Mesenchymal stem cell (in vitro differentiated cells and primary cell): ENCODE results near the gene AMN.
"Not testable (repeated sequence)": the region's sequence is repeated elsewhere in the genome, so short reads cannot be mapped to it uniquely, and the experiment has no call there.

ENCODE experiments used
- DNase-seq: peaks from one replicate; pipeline ENCODE4 v3.0.0-alpha.2; 2013
- H2AFZ ChIP-seq: one replicate; pipeline ENCODE4 v1.6.1; 2013; ENCODE audit warnings: low read depth, mild to moderate bottlenecking, control low read depth, inconsistent platforms, low read length, moderate library complexity
- H2AK5ac ChIP-seq: 2 replicates; pipeline ENCODE4 v1.6.1; 2013; ENCODE audit warnings: low read length, moderate library complexity, mild to moderate bottlenecking, inconsistent platforms; ENCODE audit not compliant: severe bottlenecking
- H2BK120ac ChIP-seq: one replicate; pipeline ENCODE4 v1.6.1; 2013; ENCODE audit warnings: low read depth, mild to moderate bottlenecking, inconsistent platforms, low read length, moderate library complexity
- H2BK12ac ChIP-seq, 2 experiments: one replicate each; pipeline ENCODE4 v1.6.1; 2013; ENCODE audit warnings: inconsistent platforms in 2 of 2, low read length in 2 of 2, mild to moderate bottlenecking in 2 of 2, moderate library complexity in 2 of 2, control low read depth in 1 of 2
- H2BK15ac ChIP-seq: one replicate; pipeline ENCODE4 v1.6.1; 2013; ENCODE audit warnings: mild to moderate bottlenecking, low read depth, inconsistent platforms; ENCODE audit not compliant: poor library complexity, severe bottlenecking
- H2BK5ac ChIP-seq: 2 replicates; pipeline ENCODE4 v1.6.1; 2013; ENCODE audit warnings: low read depth, mild to moderate bottlenecking, low read length, control low read depth, inconsistent platforms; ENCODE audit not compliant: poor library complexity, severe bottlenecking
- H3K14ac ChIP-seq, 2 experiments: one replicate each; pipeline ENCODE4 v1.6.1; 2013; ENCODE audit warnings: inconsistent platforms in 2 of 2, low read length in 2 of 2, control low read depth in 1 of 2, mild to moderate bottlenecking in 1 of 2, moderate library complexity in 1 of 2
- H3K18ac ChIP-seq, 2 experiments: one replicate each; pipeline ENCODE4 v1.6.1; 2013; ENCODE audit warnings: inconsistent platforms in 2 of 2, low read length in 2 of 2, control low read depth in 1 of 2, low read depth in 1 of 2, mild to moderate bottlenecking in 1 of 2
- H3K23ac ChIP-seq, 2 experiments: one replicate each; pipeline ENCODE4 v1.6.1; 2013; ENCODE audit warnings: inconsistent platforms in 2 of 2, low read length in 2 of 2, mild to moderate bottlenecking in 2 of 2, moderate library complexity in 2 of 2, control low read depth in 1 of 2
- H3K27ac ChIP-seq: 2 replicates; pipeline ENCODE4 v1.5.1; 2013; ENCODE audit warnings: mild to moderate bottlenecking, moderate library complexity, low read length, control low read depth, inconsistent platforms; ENCODE audit not compliant: poor library complexity, severe bottlenecking
- H3K27me3 ChIP-seq, 2 experiments: 2 replicates each; pipeline versions ENCODE4 v1.6.1 to v1.7.0; 2013; ENCODE audit warnings: low read length in 2 of 2, mild to moderate bottlenecking in 2 of 2, moderate library complexity in 2 of 2, control low read depth in 1 of 2, inconsistent platforms in 1 of 2; ENCODE audit not compliant: control insufficient read depth in 1 of 2, insufficient read depth in 1 of 2
- H3K36me3 ChIP-seq, 2 experiments: 2 replicates each; pipeline versions ENCODE4 v1.6.1 to v1.7.0; 2013; ENCODE audit warnings: low read length in 2 of 2, control low read depth in 1 of 2, inconsistent platforms in 1 of 2, low read depth in 1 of 2, mild to moderate bottlenecking in 1 of 2; ENCODE audit not compliant: insufficient read depth in 2 of 2, control insufficient read depth in 1 of 2
- H3K4ac ChIP-seq, 2 experiments: one replicate each; pipeline ENCODE4 v1.6.1; 2013; ENCODE audit warnings: inconsistent platforms in 2 of 2, low read length in 2 of 2, mild to moderate bottlenecking in 2 of 2, moderate library complexity in 2 of 2, control low read depth in 1 of 2, low read depth in 1 of 2
- H3K4me1 ChIP-seq: 2 replicates; pipeline ENCODE4 v1.6.1; 2013; ENCODE audit warnings: low read depth, low read length, control low read depth; ENCODE audit not compliant: control insufficient read depth, insufficient read depth
- H3K4me2 ChIP-seq: 2 replicates; pipeline ENCODE4 v1.6.1; 2013; ENCODE audit warnings: low read length, mild to moderate bottlenecking, inconsistent platforms; ENCODE audit not compliant: poor library complexity, severe bottlenecking
- H3K4me3 ChIP-seq, 2 experiments: 2 replicates each; pipeline versions ENCODE4 v1.5.1 to v1.7.0; 2013; ENCODE audit warnings: low read length in 2 of 2, mild to moderate bottlenecking in 2 of 2, control low read depth in 1 of 2, low read depth in 1 of 2; ENCODE audit not compliant: insufficient read depth in 1 of 2
- H3K79me1 ChIP-seq: replicated peaks from 2 replicates; pipeline ENCODE4 v1.6.1; 2013; ENCODE audit warnings: mild to moderate bottlenecking, control low read depth, low read length, inconsistent platforms; ENCODE audit not compliant: poor library complexity, severe bottlenecking
- H3K9ac ChIP-seq: 2 replicates; pipeline ENCODE4 v1.7.0; 2013; ENCODE audit warnings: mild to moderate bottlenecking, low read length, moderate library complexity
- H3K9me3 ChIP-seq: 2 replicates; pipeline ENCODE4 v1.7.0; 2013; ENCODE audit warnings: mild to moderate bottlenecking, low read length; ENCODE audit not compliant: control insufficient read depth
- H4K8ac ChIP-seq: one replicate; pipeline ENCODE4 v1.6.1; 2013; ENCODE audit warnings: inconsistent platforms, mild to moderate bottlenecking, low read length, moderate library complexity
- H4K91ac ChIP-seq: one replicate; pipeline ENCODE4 v1.6.1; 2013; ENCODE audit warnings: mild to moderate bottlenecking, low read length, inconsistent platforms
- WGBS: methylation state at CpG from one replicate; pipeline ENCODE4 v1.1.7; 2013; ENCODE audit warnings: mixed read lengths; 5-methylcytosine and 5-hydroxymethylcytosine counted together

The AMN gene

DNA sequence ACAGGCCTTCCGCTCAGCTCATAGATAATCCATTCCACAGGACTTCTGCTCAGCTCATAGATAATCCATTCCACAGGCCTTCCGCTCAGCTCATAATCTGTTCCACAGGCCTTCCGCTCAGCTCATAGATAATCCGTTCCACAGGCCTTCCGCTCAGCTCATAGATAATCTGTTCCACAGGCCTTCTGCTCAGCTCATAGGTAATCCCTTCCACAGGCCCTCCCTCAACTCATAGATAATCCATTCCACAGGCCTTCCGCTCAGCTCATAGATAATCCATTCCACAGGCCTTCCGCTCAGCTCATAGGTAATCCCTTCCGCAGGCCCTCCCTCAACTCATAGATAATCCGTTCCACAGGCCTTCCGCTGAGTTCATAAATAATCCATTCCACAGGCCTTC, 45.0 kb upstream of the AMN start:
- H3K79me1 ChIP-seq, H3K27ac ChIP-seq, H3K4me1 ChIP-seq, H2BK5ac ChIP-seq, H3K18ac ChIP-seq, H2AFZ ChIP-seq, H3K14ac ChIP-seq, H3K23ac ChIP-seq, H3K9me3 ChIP-seq, H3K4me2 ChIP-seq, H3K27me3 ChIP-seq, DNase-seq, H2AK5ac ChIP-seq, H3K4ac ChIP-seq, H2BK12ac ChIP-seq, H3K4me3 ChIP-seq, H2BK15ac ChIP-seq, H4K91ac ChIP-seq, H3K9ac ChIP-seq, H2BK120ac ChIP-seq, H4K8ac ChIP-seq: not testable (repeated sequence)
- WGBS, result 95% methylated on average over 10 of the region's 10 CpGs
- H3K36me3 ChIP-seq, result peaks cover 31 to 61% of the 10 kb centered on the region in 2 experiments

DNA sequence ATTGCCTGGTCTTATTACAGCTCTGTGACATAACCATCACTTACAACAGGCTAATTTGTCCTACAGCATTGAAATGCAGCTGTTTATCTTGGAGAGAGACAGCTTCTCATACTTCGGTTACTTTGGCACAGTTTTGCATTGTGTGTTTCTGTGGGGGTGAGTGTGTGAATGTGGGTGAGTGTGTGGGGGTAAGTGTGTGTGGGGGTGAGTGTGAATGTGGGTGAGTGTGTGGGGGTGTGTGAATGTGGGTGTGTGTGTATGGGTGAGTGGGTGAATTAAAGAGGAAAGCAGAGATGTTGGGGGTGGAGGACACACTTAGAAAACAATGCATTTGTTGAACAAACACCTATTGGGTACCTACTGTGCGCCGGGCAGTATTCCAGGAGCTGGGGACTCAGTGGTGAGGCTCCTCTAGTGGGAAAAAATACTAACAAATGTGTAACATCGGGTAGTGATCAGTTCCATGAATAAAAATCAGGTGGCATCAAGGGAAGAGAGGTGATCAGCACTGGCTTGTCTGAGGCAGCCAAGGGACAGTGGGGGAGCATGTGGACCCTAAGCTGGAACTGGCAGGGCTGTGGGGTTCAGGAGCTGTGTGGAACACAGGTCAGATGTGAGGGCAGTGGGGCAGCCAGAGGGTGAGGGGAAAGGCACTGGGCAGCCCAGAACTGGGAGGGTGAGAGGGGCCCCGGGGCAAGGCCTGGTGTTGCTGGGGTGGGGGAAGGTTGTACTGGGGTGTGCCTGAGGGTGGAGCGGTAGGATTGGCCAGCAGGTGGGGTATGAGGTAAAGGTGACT, 44.1 kb upstream of the AMN start:
- H3K14ac ChIP-seq, result no peak overlapping the region
- H3K4me1 ChIP-seq, result peaks cover 2% of the 10 kb centered on the region
- H3K27ac ChIP-seq, result no peak overlapping the region
- H3K9me3 ChIP-seq, result no peaks in the 10 kb centered on the region
- H3K9ac ChIP-seq, result no peak overlapping the region
- peak overlapping the region in 1 of 2 experiments; percentile 21 for H3K18ac ChIP-seq
- no peak overlapping the region for H2BK5ac ChIP-seq
- H3K4ac ChIP-seq, result no peak overlapping the region
- H4K91ac ChIP-seq, result no peak overlapping the region
- H3K23ac ChIP-seq, result no peak overlapping the region
- no peak overlapping the region for H4K8ac ChIP-seq
- no peak for DNase-seq
- H2BK120ac ChIP-seq, result no peak overlapping the region
- no peak overlapping the region for H2AK5ac ChIP-seq
- no peak overlapping the region for H2BK12ac ChIP-seq
- peaks cover 26 to 63% of the 10 kb centered on the region in 2 experiments for H3K36me3 ChIP-seq
- H3K27me3 ChIP-seq, result no peaks in the 10 kb centered on the region
- no peak overlapping the region for H2AFZ ChIP-seq
- 92% methylated on average over 6 of the region's 6 CpGs for WGBS
- H3K4me2 ChIP-seq, result no peak overlapping the region
- no peak overlapping the region for H2BK15ac ChIP-seq
- no peaks in the 10 kb centered on the region for H3K79me1 ChIP-seq
- no peak overlapping the region for H3K4me3 ChIP-seq

DNA sequence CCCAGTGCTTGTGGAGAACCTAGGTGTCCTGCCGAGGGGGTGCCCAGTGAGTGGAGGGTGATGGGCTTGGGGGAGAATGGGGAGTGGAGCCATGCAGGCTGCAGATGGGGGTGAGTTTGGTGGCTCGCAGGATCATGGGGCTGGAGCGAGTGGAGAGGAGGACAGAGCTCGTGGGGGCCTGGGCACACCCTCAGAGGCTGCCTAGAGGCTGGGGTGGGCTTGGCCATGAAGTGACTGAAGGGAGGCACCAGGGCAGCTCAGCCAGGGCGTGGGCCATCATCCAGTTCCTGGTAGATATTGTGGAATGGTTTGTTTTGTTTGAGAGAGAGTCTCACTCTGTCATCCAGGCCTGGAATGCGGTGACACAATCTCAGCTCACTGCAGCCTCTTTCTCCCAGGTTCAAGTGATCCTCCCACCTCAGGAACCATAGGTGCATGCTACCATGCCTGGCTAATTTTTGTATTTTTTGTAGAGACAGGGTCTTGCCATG, 43.4 kb upstream of the AMN start:
- Histone ChIP-seq H4K8ac (no peak overlapping the region), H3K4me2 (no peak overlapping the region), H3K4me3 (no peak overlapping the region), H2AK5ac (no peak overlapping the region), H3K9me3 (no peaks in the 10 kb centered on the region), H3K27me3 (no peaks in the 10 kb centered on the region), H3K18ac (peak overlapping the region in 1 of 2 experiments; percentile 21), H3K79me1 (no peaks in the 10 kb centered on the region), H3K4me1 (peaks cover 3% of the 10 kb centered on the region), H2BK5ac (no peak overlapping the region), H4K91ac (no peak overlapping the region), H2BK120ac (no peak overlapping the region), H2BK15ac (no peak overlapping the region), H3K4ac (no peak overlapping the region), H3K14ac (no peak overlapping the region), H2BK12ac (no peak overlapping the region), H2AFZ (no peak overlapping the region), H3K23ac (no peak overlapping the region), H3K27ac (no peak overlapping the region), H3K36me3 (peaks cover 27 to 63% of the 10 kb centered on the region in 2 experiments), H3K9ac (no peak overlapping the region)
- WGBS, result 90% methylated on average over 5 of the region's 6 CpGs
- no peak for DNase-seq

DNA sequence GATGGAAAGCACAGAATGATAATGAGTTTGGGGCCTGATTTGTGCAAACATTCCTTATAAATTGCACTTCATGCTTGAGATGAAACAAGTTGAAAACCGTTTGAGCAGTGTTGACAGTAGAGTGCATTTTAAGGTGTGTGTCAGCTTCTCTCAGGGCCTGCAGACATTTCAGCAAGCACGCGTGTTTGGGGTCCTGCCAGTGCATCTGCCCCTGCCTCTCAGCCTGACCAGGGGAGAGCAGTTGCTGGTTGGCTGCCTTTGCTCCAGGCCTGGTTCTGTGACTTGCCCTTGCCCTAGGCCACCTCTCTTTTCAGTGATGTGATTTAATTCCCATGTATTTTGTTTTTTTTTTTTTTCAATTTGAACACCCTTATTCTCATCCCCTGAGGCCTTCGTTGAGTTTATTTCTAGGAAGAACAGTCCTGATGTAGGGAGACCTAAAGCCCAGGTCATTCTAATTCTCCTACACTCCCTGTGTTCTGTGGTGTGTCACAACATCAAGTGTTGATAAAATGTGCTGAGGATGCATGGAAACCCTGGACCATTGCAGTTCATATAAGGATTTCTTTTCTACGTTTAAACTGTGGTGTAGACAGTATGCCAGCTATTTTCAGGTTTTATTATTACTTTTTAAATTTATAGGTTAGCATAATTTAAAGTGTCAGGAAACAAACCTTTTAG, 40.1 kb upstream of the AMN start:
- WGBS, result 61% methylated on average over 4 of the region's 5 CpGs
- peaks cover 1% of the 10 kb centered on the region for H3K79me1 ChIP-seq
- H2AK5ac ChIP-seq, result no peak overlapping the region
- no peak overlapping the region for H3K23ac ChIP-seq
- H3K4me2 ChIP-seq, result no peak overlapping the region
- H2BK5ac ChIP-seq, result no peak overlapping the region
- no peak overlapping the region for H3K4ac ChIP-seq
- H3K4me1 ChIP-seq, result peaks cover 8% of the 10 kb centered on the region
- no peak overlapping the region for H2AFZ ChIP-seq
- no peak overlapping the region for H2BK120ac ChIP-seq
- no peak overlapping the region for H3K27ac ChIP-seq
- no peak overlapping the region for H3K9ac ChIP-seq
- H3K27me3 ChIP-seq, result no peaks in the 10 kb centered on the region
- H3K9me3 ChIP-seq, result no peaks in the 10 kb centered on the region
- H3K14ac ChIP-seq, result no peak overlapping the region
- no peak overlapping the region for H4K8ac ChIP-seq
- H3K4me3 ChIP-seq, result no peak overlapping the region
- no peak overlapping the region for H3K18ac ChIP-seq
- no peak for DNase-seq
- peaks cover 38 to 61% of the 10 kb centered on the region in 2 experiments for H3K36me3 ChIP-seq
- no peak overlapping the region for H2BK12ac ChIP-seq
- H2BK15ac ChIP-seq, result no peak overlapping the region
- H4K91ac ChIP-seq, result no peak overlapping the region
